Measurements from ENCODE around the gene NEDD4.

Gene NEDD4

GRCh38 chr15:55993111-55993803 lies at the start of gene NEDD4:
Gene NEDD4, minus strand, starts transcription at chr15:55993612. Its CDS starts 57 bp downstream, at chr15:55993555.
- no peak for TF ChIP-seq CTCF (conservative IDR thresholded peaks at IDR 0.05; ENCODE audit: low read depth, low read length)
- H3K27ac ChIP-seq: no peak within 1 kb of the TSS

GRCh38 chr15:56042498-56042897 lies 49.1 kb upstream of the NEDD4 start:
- H2AFZ ChIP-seq (ENCODE audit: low read depth): no peak overlapping the region
- no peak overlapping the region for H3K4me3 ChIP-seq (IDR thresholded peaks at IDR 0.05; ENCODE audit: insufficient read depth, low read depth, low read length)
- H3K27ac ChIP-seq: no peak overlapping the region
- no peak overlapping the region for H3K9ac ChIP-seq
- no peaks in the 10 kb centered on the region for H3K79me2 ChIP-seq (ENCODE audit: insufficient read depth, low read depth)
- H3K27me3 ChIP-seq (ENCODE audit: insufficient read depth, low read depth): no peaks in the 10 kb centered on the region
- TF ChIP-seq CTCF (conservative IDR thresholded peaks at IDR 0.05; ENCODE audit: low read depth, low read length): no peak
- no peaks in the 10 kb centered on the region for H4K20me1 ChIP-seq (ENCODE audit: insufficient read depth)
- no peaks in the 10 kb centered on the region for H3K4me1 ChIP-seq (ENCODE audit: low read depth, poor library complexity, severe bottlenecking)
- H3K4me2 ChIP-seq: no peak overlapping the region
- H3K36me3 ChIP-seq (ENCODE audit: insufficient read depth): no peaks in the 10 kb centered on the region

More at GRCh38 chr15:55993111-55993803, at the start of gene NEDD4:
- Histone ChIP-seq H3K27me3 (ENCODE audit: insufficient read depth, low read depth) (no peaks in the 10 kb centered on the region), H3K4me3 (IDR thresholded peaks at IDR 0.05; ENCODE audit: insufficient read depth, low read depth, low read length) (no peak within 1 kb of the TSS), H2AFZ (ENCODE audit: low read depth) (peak within 1 kb of the TSS; percentile 96), H4K20me1 (ENCODE audit: insufficient read depth) (no peaks in the 10 kb centered on the region), H3K79me2 (ENCODE audit: insufficient read depth, low read depth) (no peaks in the 10 kb centered on the region), H3K36me3 (ENCODE audit: insufficient read depth) (no peaks in the 10 kb centered on the region), H3K4me2 (peak within 1 kb of the TSS; percentile 74), H3K4me1 (ENCODE audit: low read depth, poor library complexity, severe bottlenecking) (peaks cover 10% of the 10 kb centered on the region), H3K9ac (peak within 1 kb of the TSS; percentile 65; the same call in 1 of the 2 replicates)

GRCh38 chr15:56042031-56042430 lies 48.6 kb upstream of the NEDD4 start:
- H4K20me1 ChIP-seq (ENCODE audit: insufficient read depth): no peaks in the 10 kb centered on the region
- no peak for TF ChIP-seq CTCF (conservative IDR thresholded peaks at IDR 0.05; ENCODE audit: low read depth, low read length)
- no peaks in the 10 kb centered on the region for H3K27me3 ChIP-seq (ENCODE audit: insufficient read depth, low read depth)
- H3K79me2 ChIP-seq (ENCODE audit: insufficient read depth, low read depth): no peaks in the 10 kb centered on the region
- H3K4me3 ChIP-seq (IDR thresholded peaks at IDR 0.05; ENCODE audit: insufficient read depth, low read depth, low read length): no peak overlapping the region
- H3K27ac ChIP-seq: no peak overlapping the region
- H3K36me3 ChIP-seq (ENCODE audit: insufficient read depth): no peaks in the 10 kb centered on the region
- no peaks in the 10 kb centered on the region for H3K4me1 ChIP-seq (ENCODE audit: low read depth, poor library complexity, severe bottlenecking)
- no peak overlapping the region for H3K4me2 ChIP-seq
- H3K9ac ChIP-seq: no peak overlapping the region
- H2AFZ ChIP-seq (ENCODE audit: low read depth): no peak overlapping the region

- Histone ChIP-seq H3K27ac (no peak overlapping the region), H3K4me2 (no peak overlapping the region)
- no peak for TF ChIP-seq CTCF (conservative IDR thresholded peaks at IDR 0.05; ENCODE audit: low read depth, low read length)
These were observed 46.9 kb upstream of the NEDD4 start for GRCh38 chr15:56040081-56041035.

More at GRCh38 chr15:56040081-56041035, 46.9 kb upstream of the NEDD4 start:
- Histone ChIP-seq H3K36me3 (ENCODE audit: insufficient read depth) (no peaks in the 10 kb centered on the region), H3K4me3 (IDR thresholded peaks at IDR 0.05; ENCODE audit: insufficient read depth, low read depth, low read length) (no peak overlapping the region), H3K27me3 (ENCODE audit: insufficient read depth, low read depth) (no peaks in the 10 kb centered on the region), H2AFZ (ENCODE audit: low read depth) (no peak overlapping the region), H3K9ac (no peak overlapping the region), H4K20me1 (ENCODE audit: insufficient read depth) (no peaks in the 10 kb centered on the region), H3K79me2 (ENCODE audit: insufficient read depth, low read depth) (no peaks in the 10 kb centered on the region), H3K4me1 (ENCODE audit: low read depth, poor library complexity, severe bottlenecking) (no peaks in the 10 kb centered on the region)
